ENCODE data around the gene LMNA.

Gene LMNA

GRCh38 chr1:156155756-156156510, 41.4 kb downstream of the LMNA start:
- no peaks in the 10 kb centered on the region for H3K27me3 ChIP-seq (ENCODE audit: insufficient read depth, low read length)
- H3K79me2 ChIP-seq (ENCODE audit: control insufficient read depth, insufficient read depth, low read length, unreplicated experiment) = no peaks in the 10 kb centered on the region
- no peak overlapping the region for H2AFZ ChIP-seq (ENCODE audit: low read length, unreplicated experiment)
- H3K4me3 ChIP-seq (ENCODE audit: low read depth, low read length) = no peak overlapping the region
- no peaks in the 10 kb centered on the region for H3K36me3 ChIP-seq (ENCODE audit: insufficient read depth, low read length)
- no peak overlapping the region for H3K27ac ChIP-seq (ENCODE audit: low read depth, low read length)
- H3K4me1 ChIP-seq (ENCODE audit: control insufficient read depth, insufficient read depth, low read length, unreplicated experiment) = peaks cover 26% of the 10 kb centered on the region

DNA sequence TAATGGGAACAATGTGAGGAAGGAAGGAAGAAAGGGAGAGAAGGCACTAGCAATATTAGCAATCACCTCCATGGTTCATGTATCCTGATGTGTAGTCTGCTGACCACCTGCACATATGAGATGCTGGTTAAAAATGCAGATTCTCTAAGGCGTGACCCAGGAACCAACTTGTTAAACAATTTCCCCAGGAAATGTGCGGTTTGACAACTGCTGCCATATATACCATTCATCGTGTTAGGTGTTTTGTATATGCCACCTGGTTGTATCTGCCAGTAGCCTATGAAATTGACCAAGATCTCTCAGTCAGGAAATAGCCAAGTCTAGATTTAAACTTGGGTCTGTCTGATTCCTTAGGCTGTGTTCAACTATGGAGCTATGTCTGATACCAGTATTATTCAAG, 43.0 kb downstream of the LMNA start:
- Histone ChIP-seq H3K27me3 (ENCODE audit: insufficient read depth, low read length) (no peaks in the 10 kb centered on the region), H3K4me1 (ENCODE audit: control insufficient read depth, insufficient read depth, low read length, unreplicated experiment) (peaks cover 27% of the 10 kb centered on the region), H3K79me2 (ENCODE audit: control insufficient read depth, insufficient read depth, low read length, unreplicated experiment) (no peaks in the 10 kb centered on the region), H3K36me3 (ENCODE audit: insufficient read depth, low read length) (no peaks in the 10 kb centered on the region), H2AFZ (ENCODE audit: low read length, unreplicated experiment) (no peak overlapping the region), H3K27ac (ENCODE audit: low read depth, low read length) (no peak overlapping the region), H3K4me3 (ENCODE audit: low read depth, low read length) (no peak overlapping the region)

DNA sequence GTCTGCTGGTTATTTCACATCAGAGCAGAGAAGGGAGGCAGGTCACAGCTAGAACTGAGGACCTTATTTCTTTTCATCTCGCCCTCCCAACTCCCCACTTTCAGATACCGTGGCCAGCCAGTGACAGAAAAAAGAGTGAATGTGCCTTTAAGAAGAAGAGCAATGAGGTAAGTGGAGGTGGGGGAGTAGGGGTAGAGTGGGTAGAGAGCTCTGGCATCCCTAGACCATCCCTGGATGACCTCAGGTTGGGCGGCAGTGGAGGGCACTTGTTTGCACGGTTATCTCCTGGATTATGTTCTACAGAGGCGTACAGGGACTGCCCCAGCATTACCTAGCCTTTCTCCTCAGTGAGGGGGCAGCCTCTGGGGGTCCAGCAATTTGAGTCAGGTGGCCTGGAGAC, 43.5 kb downstream of the LMNA start:
- Histone ChIP-seq H3K4me3 (ENCODE audit: low read depth, low read length) (no peak overlapping the region), H3K36me3 (ENCODE audit: insufficient read depth, low read length) (no peaks in the 10 kb centered on the region), H3K27me3 (ENCODE audit: insufficient read depth, low read length) (no peaks in the 10 kb centered on the region), H3K4me1 (ENCODE audit: control insufficient read depth, insufficient read depth, low read length, unreplicated experiment) (peaks cover 25% of the 10 kb centered on the region), H2AFZ (ENCODE audit: low read length, unreplicated experiment) (no peak overlapping the region), H3K27ac (ENCODE audit: low read depth, low read length) (no peak overlapping the region), H3K79me2 (ENCODE audit: control insufficient read depth, insufficient read depth, low read length, unreplicated experiment) (no peaks in the 10 kb centered on the region)

- Histone ChIP-seq H2AFZ (ENCODE audit: low read length, unreplicated experiment) (peak overlapping the region; percentile 78), H3K36me3 (ENCODE audit: insufficient read depth, low read length) (no peaks in the 10 kb centered on the region), H3K27ac (ENCODE audit: low read depth, low read length) (peak overlapping the region; percentile 60; the same call in 1 of the 2 replicates), H3K4me3 (ENCODE audit: low read depth, low read length) (peak overlapping the region; percentile 72), H3K79me2 (ENCODE audit: control insufficient read depth, insufficient read depth, low read length, unreplicated experiment) (no peaks in the 10 kb centered on the region), H3K4me1 (ENCODE audit: control insufficient read depth, insufficient read depth, low read length, unreplicated experiment) (peaks cover 31% of the 10 kb centered on the region), H3K27me3 (ENCODE audit: insufficient read depth, low read length) (no peaks in the 10 kb centered on the region)
These were observed 45.7 kb downstream of the LMNA start for GRCh38 chr1:156160000-156160742.

DNA sequence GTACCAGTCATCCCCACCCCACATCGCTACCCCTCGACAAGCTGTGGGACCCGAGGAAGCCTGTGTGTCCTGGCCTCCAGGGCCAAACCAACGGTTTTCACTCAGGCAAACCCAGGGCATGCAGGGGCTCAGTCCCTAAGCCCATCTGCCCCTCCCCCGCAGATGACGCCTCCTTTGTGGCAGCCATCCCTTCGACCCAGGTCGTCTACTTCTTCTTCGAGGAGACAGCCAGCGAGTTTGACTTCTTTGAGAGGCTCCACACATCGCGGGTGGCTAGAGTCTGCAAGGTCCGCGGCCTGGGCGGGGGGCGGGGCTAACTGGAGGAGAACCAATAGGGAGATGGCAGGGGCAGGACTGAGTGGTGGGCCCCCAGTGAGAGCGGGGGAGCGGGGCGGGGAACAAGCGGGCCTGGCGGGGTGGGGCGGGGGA, 46.2 kb downstream of the LMNA start:
- Histone ChIP-seq H3K4me3 (ENCODE audit: low read depth, low read length) (peak overlapping the region; percentile 72), H3K27me3 (ENCODE audit: insufficient read depth, low read length) (no peaks in the 10 kb centered on the region), H3K79me2 (ENCODE audit: control insufficient read depth, insufficient read depth, low read length, unreplicated experiment) (no peaks in the 10 kb centered on the region), H2AFZ (ENCODE audit: low read length, unreplicated experiment) (peak overlapping the region; percentile 78), H3K4me1 (ENCODE audit: control insufficient read depth, insufficient read depth, low read length, unreplicated experiment) (peaks cover 31% of the 10 kb centered on the region), H3K36me3 (ENCODE audit: insufficient read depth, low read length) (no peaks in the 10 kb centered on the region), H3K27ac (ENCODE audit: low read depth, low read length) (peak overlapping the region; percentile 60; the same call in 1 of the 2 replicates)

GRCh38 chr1:156162430-156163037, 48.0 kb downstream of the LMNA start:
- Histone ChIP-seq H3K27me3 (ENCODE audit: insufficient read depth, low read length) (no peaks in the 10 kb centered on the region), H2AFZ (ENCODE audit: low read length, unreplicated experiment) (no peak overlapping the region), H3K36me3 (ENCODE audit: insufficient read depth, low read length) (no peaks in the 10 kb centered on the region), H3K27ac (ENCODE audit: low read depth, low read length) (peak overlapping the region; percentile 87), H3K4me3 (ENCODE audit: low read depth, low read length) (no peak overlapping the region), H3K4me1 (ENCODE audit: control insufficient read depth, insufficient read depth, low read length, unreplicated experiment) (peaks cover 31% of the 10 kb centered on the region), H3K79me2 (ENCODE audit: control insufficient read depth, insufficient read depth, low read length, unreplicated experiment) (no peaks in the 10 kb centered on the region)

- H3K36me3 ChIP-seq (ENCODE audit: insufficient read depth, low read length) = no peaks in the 10 kb centered on the region
- no peak overlapping the region for H2AFZ ChIP-seq (ENCODE audit: low read length, unreplicated experiment)
- no peaks in the 10 kb centered on the region for H3K79me2 ChIP-seq (ENCODE audit: control insufficient read depth, insufficient read depth, low read length, unreplicated experiment)
- no peaks in the 10 kb centered on the region for H3K27me3 ChIP-seq (ENCODE audit: insufficient read depth, low read length)
- no peak overlapping the region for H3K27ac ChIP-seq (ENCODE audit: low read depth, low read length)
- H3K4me3 ChIP-seq (ENCODE audit: low read depth, low read length) = no peak overlapping the region
- H3K4me1 ChIP-seq (ENCODE audit: control insufficient read depth, insufficient read depth, low read length, unreplicated experiment) = peaks cover 31% of the 10 kb centered on the region
These were observed 49.2 kb downstream of the LMNA start for GRCh38 chr1:156163712-156164111.

- Histone ChIP-seq H3K27ac (ENCODE audit: low read depth, low read length) (no peak overlapping the region; the same call in 1 of the 2 replicates), H3K4me1 (ENCODE audit: control insufficient read depth, insufficient read depth, low read length, unreplicated experiment) (peaks cover 29% of the 10 kb centered on the region), H3K36me3 (ENCODE audit: insufficient read depth, low read length) (no peaks in the 10 kb centered on the region), H3K27me3 (ENCODE audit: insufficient read depth, low read length) (no peaks in the 10 kb centered on the region), H3K4me3 (ENCODE audit: low read depth, low read length) (no peak overlapping the region), H2AFZ (ENCODE audit: low read length, unreplicated experiment) (no peak overlapping the region), H3K79me2 (ENCODE audit: control insufficient read depth, insufficient read depth, low read length, unreplicated experiment) (no peaks in the 10 kb centered on the region)
These were observed 49.8 kb downstream of the LMNA start for GRCh38 chr1:156164125-156164831.

GRCh38 chr1:156165083-156165482, 50.6 kb downstream of the LMNA start:
- Histone ChIP-seq H3K27ac (ENCODE audit: low read depth, low read length) (no peak overlapping the region), H3K27me3 (ENCODE audit: insufficient read depth, low read length) (no peaks in the 10 kb centered on the region), H3K4me1 (ENCODE audit: control insufficient read depth, insufficient read depth, low read length, unreplicated experiment) (peaks cover 25% of the 10 kb centered on the region), H3K79me2 (ENCODE audit: control insufficient read depth, insufficient read depth, low read length, unreplicated experiment) (no peaks in the 10 kb centered on the region), H3K36me3 (ENCODE audit: insufficient read depth, low read length) (no peaks in the 10 kb centered on the region), H2AFZ (ENCODE audit: low read length, unreplicated experiment) (no peak overlapping the region), H3K4me3 (ENCODE audit: low read depth, low read length) (no peak overlapping the region)

DNA sequence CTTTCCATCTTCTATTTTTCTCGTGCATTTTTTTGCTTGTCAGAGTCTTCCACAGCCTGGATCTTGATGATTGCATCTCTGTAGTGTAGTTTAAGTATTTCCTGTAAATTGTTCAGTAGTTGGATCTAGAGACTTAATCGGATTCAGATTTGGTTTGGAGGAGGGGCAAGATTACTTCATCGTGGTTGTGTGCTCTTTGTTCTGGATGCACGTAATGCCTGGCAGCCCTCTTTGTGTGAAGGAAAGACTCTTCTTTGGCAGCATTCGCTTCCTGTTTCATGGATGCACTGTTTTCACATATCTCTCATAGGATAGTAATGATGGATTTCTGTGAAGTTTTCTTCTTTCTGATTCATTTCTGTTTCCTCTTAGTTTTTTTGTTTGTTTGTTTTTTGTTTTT, 53.0 kb downstream of the LMNA start:
- H3K27me3 ChIP-seq (ENCODE audit: insufficient read depth, low read length) = no peaks in the 10 kb centered on the region
- no peaks in the 10 kb centered on the region for H3K36me3 ChIP-seq (ENCODE audit: insufficient read depth, low read length)
- H3K4me1 ChIP-seq (ENCODE audit: control insufficient read depth, insufficient read depth, low read length, unreplicated experiment) = peaks cover 8% of the 10 kb centered on the region
- H3K27ac ChIP-seq (ENCODE audit: low read depth, low read length) = no peak overlapping the region
- H3K79me2 ChIP-seq (ENCODE audit: control insufficient read depth, insufficient read depth, low read length, unreplicated experiment) = no peaks in the 10 kb centered on the region
- no peak overlapping the region for H3K4me3 ChIP-seq (ENCODE audit: low read depth, low read length)
- no peak overlapping the region for H2AFZ ChIP-seq (ENCODE audit: low read length, unreplicated experiment)

All from ACC112 (cell line).